RWPE2 (cell line): ENCODE results near the gene TERF2IP.

Experiments used
- ATAC-seq: fragments of 200-7000 bp; cut with Tn5 transposase; 3 replicates; pipeline ENCODE4 v1.9.1; 2021; ENCODE audit warnings: low read depth
- DNase-seq: peaks from one replicate; pipeline ENCODE4 v3.0.0-alpha.2; 2020; ENCODE audit warnings: low spot score
- H3K27ac ChIP-seq: fragments of 450-650 bp; 2 replicates; pipeline ENCODE4 v1.5.1; 2017; ENCODE audit warnings: mild to moderate bottlenecking; ENCODE audit not compliant: poor library complexity, severe bottlenecking
- H3K27me3 ChIP-seq: fragments of 250-450 bp; sonication (Bioruptor Pico); 2 replicates; pipeline ENCODE4 v1.5.1; 2021; ENCODE audit warnings: mild to moderate bottlenecking, moderate library complexity; ENCODE audit not compliant: insufficient read depth, poor library complexity, severe bottlenecking
- H3K36me3 ChIP-seq: fragments of 250-450 bp; sonication (Bioruptor Pico); 2 replicates; pipeline ENCODE4 v1.5.1; 2020; ENCODE audit warnings: low read depth, mild to moderate bottlenecking, moderate library complexity
- H3K4me1 ChIP-seq: fragments of 250-450 bp; sonication (Bioruptor Pico); 2 replicates; pipeline ENCODE4 v1.5.1; 2021; ENCODE audit warnings: mild to moderate bottlenecking, moderate library complexity; ENCODE audit not compliant: insufficient read depth, poor library complexity, severe bottlenecking
- H3K4me3 ChIP-seq: fragments of 250-450 bp; sonication (Bioruptor Pico); 2 replicates; pipeline ENCODE4 v1.5.1; 2021; ENCODE audit warnings: mild to moderate bottlenecking, moderate library complexity; ENCODE audit not compliant: severe bottlenecking
- H3K9me3 ChIP-seq: fragments of 250-450 bp; sonication (Bioruptor Pico); 2 replicates; pipeline ENCODE4 v1.5.1; 2021; ENCODE audit warnings: mild to moderate bottlenecking, moderate library complexity; ENCODE audit not compliant: severe bottlenecking
- TF ChIP-seq, protein P1 (sequence below): fragments of 450-650 bp; IDR thresholded peaks from one replicate; pipeline ENCODE4 v1.5.1; 2017; ENCODE audit warnings: mild to moderate bottlenecking, moderate library complexity; ENCODE audit not compliant: poor library complexity, severe bottlenecking

The TERF2IP gene

DNA sequence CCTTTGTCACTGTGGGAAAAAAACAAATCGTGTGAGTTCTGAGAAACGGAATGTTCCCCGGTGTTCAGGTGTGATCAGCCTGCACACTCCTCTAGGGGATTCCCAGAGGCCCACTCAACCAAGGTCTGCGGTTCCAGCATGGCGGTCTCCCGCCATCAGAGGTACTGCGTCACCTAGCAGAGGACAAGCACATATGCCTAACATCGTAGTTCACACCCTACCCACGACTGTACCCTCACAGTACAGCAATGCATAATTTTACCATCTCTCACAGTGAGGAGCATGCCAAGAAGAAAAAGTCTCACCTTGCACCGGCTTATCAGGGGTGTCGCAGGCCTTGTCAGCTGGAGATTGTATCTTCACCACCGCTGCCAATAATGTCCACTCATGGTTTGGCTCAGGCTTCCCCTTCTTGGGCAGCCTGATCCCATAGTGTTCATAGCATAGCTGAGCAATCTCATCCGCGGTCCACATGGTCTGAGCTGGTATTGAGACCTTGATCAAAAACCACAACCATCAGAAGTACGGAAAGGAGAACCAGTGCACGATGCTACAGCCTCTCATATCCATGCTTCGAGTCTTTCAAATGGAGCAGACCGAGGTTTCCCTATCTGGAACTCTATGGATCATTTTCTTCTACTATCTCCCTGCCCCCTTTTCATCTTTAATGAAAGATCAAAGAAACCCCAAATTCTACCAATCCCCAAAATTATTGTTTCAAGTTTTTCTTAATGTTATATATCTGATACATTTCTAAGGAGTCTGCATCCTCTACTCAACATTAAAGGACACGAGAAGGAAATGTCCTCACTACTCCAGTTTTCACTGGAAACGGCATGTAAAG lies 27.0 kb upstream of the TERF2IP start:
- Histone ChIP-seq H3K4me1 (peaks cover 12% of the 10 kb centered on the region), H3K27ac (no peak overlapping the region), H3K27me3 (no peaks in the 10 kb centered on the region), H3K4me3 (no peak overlapping the region), H3K36me3 (peaks cover 59% of the 10 kb centered on the region), H3K9me3 (no peaks in the 10 kb centered on the region)
- TF ChIP-seq, protein P1, sequence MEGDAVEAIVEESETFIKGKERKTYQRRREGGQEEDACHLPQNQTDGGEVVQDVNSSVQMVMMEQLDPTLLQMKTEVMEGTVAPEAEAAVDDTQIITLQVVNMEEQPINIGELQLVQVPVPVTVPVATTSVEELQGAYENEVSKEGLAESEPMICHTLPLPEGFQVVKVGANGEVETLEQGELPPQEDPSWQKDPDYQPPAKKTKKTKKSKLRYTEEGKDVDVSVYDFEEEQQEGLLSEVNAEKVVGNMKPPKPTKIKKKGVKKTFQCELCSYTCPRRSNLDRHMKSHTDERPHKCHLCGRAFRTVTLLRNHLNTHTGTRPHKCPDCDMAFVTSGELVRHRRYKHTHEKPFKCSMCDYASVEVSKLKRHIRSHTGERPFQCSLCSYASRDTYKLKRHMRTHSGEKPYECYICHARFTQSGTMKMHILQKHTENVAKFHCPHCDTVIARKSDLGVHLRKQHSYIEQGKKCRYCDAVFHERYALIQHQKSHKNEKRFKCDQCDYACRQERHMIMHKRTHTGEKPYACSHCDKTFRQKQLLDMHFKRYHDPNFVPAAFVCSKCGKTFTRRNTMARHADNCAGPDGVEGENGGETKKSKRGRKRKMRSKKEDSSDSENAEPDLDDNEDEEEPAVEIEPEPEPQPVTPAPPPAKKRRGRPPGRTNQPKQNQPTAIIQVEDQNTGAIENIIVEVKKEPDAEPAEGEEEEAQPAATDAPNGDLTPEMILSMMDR: no peak
- DNase-seq: no peak
- ATAC-seq: no peak

DNA sequence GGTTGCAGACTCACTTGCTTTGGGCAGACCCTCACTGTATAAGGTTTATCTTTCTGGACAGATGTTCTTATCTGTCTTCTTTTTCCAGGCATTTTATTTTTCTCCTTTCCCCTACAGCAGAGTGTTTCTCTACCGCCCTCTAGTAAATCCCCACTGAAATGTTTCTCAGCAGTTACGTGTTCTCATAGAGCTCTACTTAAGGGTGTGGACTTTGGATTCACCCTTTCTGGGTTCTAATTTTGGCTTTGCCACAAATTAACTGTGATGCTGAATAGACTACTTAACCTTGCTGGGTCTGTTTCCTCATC lies 26.4 kb upstream of the TERF2IP start:
- Histone ChIP-seq H3K4me1 (peaks cover 12% of the 10 kb centered on the region), H3K27ac (no peak overlapping the region), H3K27me3 (no peaks in the 10 kb centered on the region)

GRCh38 chr16:75622761-75623605 lies 24.6 kb upstream of the TERF2IP start, which contains the start of gene ADAT1:
Gene ADAT1 (minus strand): TSS chr16:75623281. CDS start chr16:75620799, 2,482 bp downstream.
- H3K9me3 ChIP-seq: no peaks in the 10 kb centered on the region
- ATAC-seq (peak; percentile 95), DNase-seq (peak; percentile 98)
- H3K4me3 ChIP-seq: peak within 1 kb of the TSS; percentile 55
- H3K4me1 ChIP-seq: peaks cover 12% of the 10 kb centered on the region
- peaks cover 58% of the 10 kb centered on the region for H3K36me3 ChIP-seq
- H3K27ac ChIP-seq: peak within 1 kb of the TSS; percentile 55
- TF ChIP-seq, protein P1: no peak
- H3K27me3 ChIP-seq: no peaks in the 10 kb centered on the region

More for the DNA sequence above, 26.4 kb upstream of the TERF2IP start:
- DNase-seq (no peak), ATAC-seq (no peak)
- H3K9me3 ChIP-seq: no peaks in the 10 kb centered on the region
- TF ChIP-seq, protein P1: peak; percentile 59
- no peak overlapping the region for H3K4me3 ChIP-seq
- peaks cover 59% of the 10 kb centered on the region for H3K36me3 ChIP-seq

- no peak for DNase-seq
- ATAC-seq: no peak
- no peak overlapping the region for H3K27ac ChIP-seq
- H3K9me3 ChIP-seq: no peaks in the 10 kb centered on the region
- no peaks in the 10 kb centered on the region for H3K27me3 ChIP-seq
- H3K4me3 ChIP-seq: no peak overlapping the region
- TF ChIP-seq, protein P1: no peak
- H3K4me1 ChIP-seq: peaks cover 12% of the 10 kb centered on the region
- H3K36me3 ChIP-seq: peaks cover 62% of the 10 kb centered on the region
These were observed 22.6 kb upstream of the TERF2IP start for GRCh38 chr16:75624921-75625334.
